NCI-H1092 (cell line): ENCODE data around the gene AFDN.

Experiments used
- DNase-seq: peaks from one replicate; lab custom pipeline; 2025; lab: John Stamatoyannopoulos, UW

Gene AFDN

DNA sequence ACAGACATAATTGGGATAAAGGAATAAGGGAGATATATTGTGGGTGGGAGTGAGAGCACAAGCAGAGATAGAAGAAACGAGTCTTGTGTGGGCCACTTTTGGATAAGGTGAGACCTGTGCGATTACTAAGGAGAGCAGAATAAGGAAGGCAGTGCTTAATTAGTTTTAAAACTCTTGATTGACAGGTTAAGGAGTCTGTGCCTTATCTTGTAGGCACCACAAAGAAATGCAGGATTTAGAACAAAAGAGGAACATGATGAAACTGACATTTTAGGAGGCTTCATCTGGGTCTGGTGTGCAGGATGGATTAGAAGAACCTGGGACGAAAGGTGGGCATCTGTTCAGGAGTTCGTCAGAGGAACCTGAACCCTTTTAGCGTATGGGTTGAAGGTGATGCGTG is 100.5 kb downstream of the AFDN start:
- no peak for DNase-seq

DNA sequence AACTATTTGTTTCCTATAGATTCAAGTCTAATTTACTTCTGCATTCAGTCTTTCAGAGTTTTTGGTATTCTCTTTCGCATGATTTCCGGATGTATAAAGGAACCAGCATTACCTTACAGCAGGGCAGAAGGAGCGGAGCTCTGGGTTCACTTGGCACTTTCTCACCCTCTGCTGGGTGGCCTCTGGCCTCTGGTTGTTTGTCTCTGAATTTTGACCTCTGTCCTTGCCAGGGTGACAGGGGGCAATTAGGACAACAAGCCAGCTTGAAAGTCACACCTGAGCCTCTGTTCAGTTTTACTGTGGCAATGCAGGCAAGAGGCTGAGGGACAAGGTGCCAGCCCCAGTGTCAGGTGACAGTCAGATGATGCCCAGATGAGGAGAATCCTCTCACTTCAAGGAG is 101.4 kb downstream of the AFDN start:
- no peak for DNase-seq

DNA sequence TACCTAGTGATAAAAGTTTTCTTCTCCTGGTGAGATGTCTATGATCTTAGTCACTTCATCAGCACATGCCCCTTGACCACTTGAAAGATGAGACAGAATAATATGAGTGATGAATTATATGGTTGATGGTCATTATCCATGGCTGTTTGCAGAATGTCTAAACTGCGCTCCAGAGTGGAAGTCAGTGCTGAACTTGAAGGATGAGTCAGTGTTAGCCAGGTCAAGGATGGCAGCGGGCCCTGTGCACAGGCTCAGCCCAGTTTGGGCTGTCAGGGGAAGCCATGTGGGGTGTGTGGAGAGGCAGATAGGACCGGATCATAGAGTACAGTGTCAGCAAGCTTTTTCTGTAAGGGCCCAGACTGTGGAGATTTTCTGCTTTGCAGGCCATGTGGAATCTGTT is 103.6 kb downstream of the AFDN start:
- DNase-seq, result no peak

DNA sequence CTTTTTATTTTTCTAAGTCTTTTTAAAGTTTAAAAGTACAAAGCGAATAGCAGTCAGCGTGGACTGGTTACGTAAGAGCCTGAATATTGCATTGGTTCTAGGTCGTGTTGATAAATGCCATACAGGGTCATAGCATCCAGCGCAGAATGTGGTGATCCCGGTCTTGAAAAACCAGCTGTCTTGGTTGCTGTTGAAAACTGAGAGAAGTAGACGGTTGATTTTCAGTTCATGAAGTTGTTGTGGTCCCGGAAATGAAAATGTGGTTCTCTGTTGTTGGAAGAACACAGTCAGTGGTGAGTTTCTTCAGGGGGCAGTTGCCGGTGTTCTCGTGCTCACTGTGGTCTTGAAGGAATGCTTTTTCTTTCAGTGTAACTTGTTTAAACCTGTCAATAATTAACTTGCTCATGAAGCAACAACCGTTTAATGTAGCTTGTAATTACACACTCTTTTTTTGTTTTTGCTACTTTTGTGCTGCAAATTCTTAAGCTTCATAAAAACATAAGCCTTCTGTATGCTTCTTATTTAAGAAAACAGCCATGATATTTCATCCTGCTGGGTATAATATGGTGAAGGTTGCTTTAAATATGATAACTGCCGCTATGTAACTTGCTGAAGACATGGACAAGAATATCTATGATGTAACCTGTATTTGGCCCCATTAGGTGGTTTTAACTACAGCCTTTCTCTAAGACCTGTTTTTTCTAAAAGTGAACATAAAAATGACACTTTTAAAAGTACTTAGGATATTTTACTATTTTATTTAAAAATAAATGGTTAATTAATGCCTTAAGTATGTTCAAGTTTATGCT is 106.0 kb downstream of the AFDN start:
- no peak for DNase-seq

DNA sequence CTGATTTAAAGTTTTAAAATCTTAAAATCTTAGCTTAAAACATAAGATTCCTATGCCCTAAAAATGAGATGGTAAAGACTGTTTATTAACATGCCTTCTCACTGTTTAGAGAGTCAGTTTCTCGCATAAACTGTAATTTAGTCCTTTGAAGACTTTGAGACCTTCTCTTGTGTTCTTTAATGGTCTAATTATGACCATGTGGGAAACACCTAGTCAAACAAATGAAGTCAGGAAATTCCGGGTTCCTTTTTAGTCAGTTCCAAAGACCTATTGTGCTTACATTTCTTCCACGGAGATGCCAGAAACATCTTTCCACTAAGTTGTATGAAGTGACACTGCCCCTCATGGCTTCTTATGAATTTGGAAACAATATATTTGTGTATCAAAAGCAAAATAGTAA is 106.6 kb downstream of the AFDN start:
- DNase-seq, result no peak

DNA sequence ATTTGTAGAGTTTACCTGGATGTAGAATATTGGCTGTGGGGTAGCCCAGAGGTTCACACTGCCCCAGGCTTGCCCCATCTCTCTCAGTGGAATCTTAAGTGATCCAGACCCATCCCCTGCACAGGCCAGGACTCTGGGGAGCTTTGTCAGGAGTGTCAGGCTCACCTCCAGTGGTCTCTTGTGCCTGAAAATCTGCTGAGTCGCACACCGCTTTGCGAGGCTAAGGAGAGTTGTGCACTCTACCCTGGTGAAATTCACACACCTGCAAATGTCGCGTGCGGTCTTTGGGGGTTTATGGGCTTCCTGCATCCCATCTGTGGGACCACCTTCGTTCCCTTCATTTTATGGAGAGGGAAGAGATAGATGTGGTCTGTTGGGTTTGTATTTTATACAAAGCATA is 107.1 kb downstream of the AFDN start:
- DNase-seq, result no peak

DNA sequence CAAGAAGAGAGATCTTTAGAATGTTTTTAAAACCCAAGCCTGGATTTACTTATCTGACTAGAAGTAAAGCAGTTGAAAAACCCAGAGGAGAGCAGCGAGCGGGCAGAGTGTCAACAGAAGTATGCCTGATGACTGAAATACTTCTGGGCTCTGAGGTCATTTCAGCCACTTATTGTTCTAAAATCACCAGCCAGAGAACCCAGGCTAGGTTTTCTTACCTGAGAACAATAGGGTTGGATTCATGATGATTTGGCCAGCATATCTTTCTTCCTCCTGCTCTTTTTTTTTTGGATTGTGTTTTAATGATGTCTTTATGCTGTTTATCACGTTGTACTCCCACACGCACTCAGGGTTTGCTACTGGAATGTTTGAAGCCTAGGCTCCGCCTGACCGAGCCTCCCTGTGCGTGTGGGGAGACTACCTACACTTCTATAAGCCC is 107.7 kb downstream of the AFDN start:
- no peak for DNase-seq

DNA sequence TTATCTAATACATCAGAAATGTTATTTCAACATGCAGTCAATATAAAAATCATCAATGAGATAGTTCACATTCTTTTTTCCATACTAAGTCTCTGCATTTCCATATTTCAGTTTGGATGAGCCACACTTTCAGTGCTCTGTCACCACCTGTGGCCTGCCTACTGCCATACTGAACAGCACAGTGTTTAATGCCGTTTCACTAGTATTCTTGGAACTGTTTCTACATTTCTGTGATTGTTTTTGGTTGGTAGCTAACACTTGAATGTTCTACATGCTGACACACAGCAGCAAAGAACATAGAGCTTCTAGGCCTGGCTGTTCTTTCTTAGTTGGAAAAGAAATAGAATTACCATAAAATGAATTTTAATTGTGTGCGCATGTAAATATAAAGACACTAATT is 109.3 kb downstream of the AFDN start:
- DNase-seq, result no peak

DNA sequence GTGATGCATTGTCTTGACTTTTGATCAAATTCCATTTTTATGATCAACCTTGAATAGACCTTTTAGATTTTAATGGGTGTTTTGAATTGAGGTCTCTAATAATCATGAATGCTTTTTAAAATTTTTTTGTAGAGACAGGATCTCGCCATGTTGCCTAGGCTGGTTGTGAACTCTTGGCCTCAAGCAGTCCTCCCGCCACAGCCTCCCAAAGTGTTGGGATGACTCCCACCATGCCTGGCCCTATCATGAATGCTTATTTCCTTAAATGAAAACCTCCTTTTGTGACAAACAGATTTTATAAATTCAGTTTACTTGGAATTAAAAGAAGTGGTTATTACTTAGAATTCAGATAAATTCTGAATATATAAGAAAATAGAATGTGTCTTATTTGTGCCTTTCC is 110.6 kb downstream of the AFDN start:
- DNase-seq, result no peak

DNA sequence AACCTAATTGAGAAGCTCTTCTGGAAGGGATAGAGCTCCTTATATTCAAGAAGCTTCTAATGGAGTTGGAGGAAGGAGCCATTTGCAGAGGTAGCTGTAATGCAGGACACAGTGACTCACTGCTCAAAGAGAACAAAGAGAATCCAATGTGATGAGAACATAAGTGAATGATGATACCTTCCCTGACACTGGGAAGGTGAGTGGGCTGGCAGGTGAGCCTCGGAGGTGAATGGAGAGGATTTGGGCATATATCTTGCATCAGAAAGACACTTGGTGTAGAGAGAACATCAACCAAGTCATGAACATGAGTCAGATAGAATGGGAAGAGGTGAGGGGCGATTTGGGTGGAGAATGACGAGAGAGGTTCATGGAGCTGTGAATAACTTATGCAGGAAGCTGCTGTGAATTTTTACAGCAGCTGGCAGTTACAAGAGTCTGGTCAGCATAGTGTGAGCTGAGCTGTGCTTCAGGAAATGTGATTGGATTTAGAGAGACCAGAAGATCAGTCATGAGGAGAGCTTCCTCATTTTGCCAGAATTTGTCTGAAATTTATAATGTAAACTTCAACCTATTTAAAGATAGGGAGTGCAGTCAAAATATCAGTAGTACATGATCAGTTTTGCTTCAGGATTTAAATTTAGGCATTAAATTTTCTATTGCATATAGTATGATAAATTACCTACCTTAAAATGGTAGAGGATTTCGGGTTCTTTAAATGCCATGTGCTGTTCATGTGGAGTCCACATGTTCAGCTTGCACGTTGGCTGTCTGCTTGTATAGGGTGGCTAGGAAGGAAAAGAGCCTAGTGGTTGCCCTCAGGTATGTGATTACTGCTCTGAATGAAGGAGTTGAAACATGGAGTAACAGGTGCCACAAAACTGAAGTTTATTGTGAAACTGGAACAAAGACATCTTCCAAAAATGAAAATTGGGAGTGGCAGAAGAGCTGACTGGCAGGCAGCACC is 111.5 kb downstream of the AFDN start:
- no peak for DNase-seq

DNA sequence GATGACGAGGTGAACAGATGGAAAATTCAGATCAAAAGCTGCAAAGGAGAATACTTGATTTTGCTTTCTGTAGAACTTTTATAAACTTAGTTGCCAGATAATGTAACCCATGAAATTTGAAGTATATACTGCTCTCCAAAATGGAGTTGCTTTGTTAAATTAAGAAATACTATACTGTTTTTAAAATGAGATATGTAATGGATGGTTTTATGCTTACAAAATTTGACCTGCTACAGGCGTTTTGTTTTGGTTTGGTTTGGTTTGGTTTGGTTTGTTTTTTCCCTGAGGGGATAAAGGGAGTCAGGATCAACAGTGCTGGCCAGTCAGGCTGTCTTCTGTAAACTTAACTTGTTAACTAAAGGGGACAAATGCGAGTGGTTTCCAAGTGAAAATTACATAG is 115.1 kb downstream of the AFDN start:
- DNase-seq, result no peak

DNA sequence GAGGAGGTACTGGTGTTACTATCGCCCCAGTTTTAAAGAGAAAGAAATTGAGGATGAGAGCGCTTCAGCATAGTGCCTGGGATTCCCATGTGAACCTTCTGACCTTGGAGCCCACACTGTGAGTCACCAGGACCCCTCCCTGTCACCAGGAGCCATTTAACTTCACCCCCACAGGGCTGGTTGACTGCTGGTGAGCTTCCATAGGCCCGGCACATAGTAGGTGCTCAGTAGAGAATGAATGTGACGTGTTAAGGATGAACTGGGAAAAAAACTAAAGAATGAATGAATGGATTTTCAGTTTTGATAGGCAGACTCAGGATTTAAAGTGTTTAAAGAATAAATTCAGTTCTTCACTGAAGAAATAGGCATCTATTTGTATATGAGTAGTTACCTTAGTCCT is 117.4 kb downstream of the AFDN start:
- no peak for DNase-seq

DNA sequence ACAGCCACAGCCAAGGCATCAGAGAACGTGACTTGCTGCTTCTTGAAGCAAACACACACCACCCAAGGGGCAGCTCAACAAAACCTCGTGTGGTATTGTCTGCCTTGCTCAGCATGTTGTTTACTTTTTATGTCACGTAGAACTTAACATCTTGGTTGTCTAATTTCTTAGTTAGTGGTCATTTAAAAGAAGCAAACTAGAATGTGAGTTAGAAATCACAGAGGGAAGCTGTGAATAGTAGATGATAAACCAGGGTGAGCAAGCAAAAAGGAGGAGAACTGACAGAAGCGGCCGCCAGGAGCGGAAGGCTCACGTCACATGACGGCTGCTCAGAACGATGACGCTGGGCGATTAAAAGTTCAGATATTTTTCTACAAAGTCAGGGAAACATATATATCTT is 119.3 kb downstream of the AFDN start:
- DNase-seq, result no peak

DNA sequence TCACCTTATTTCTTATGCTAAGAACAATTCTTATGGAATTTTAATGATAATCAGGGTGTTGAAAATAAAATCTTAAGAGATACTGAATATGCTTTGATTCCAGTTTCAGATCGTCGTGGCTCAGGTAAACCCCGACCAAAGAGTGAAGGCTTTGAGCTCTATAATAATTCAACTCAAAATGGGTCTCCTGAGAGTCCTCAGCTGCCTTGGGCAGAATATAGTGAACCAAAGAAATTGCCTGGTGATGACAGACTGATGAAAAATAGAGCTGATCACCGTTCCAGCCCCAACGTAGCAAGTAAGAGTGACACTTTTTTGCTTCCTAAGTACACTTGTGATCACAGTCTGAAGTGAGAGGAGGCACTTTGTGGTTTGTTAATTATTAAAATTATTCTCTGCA is 119.9 kb downstream of the AFDN start:
- no peak for DNase-seq

DNA sequence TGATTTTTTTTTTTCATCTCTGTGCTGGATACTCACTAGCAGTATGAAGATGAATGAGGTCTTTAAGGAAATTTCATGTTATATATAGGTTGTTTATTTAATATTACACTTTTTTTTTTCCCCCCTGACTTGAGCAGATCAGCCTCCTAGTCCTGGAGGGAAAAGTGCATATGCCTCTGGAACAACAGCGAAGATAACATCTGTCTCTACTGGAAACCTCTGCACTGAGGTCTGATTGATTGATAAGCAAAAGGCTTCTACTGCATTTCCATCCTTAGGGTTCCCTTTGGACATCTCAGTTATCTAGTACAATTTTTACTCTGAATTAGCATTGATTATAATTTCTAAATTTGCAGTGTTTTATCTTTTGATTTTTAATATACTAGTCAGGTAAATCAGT is 121.0 kb downstream of the AFDN start:
- DNase-seq, result no peak

DNA sequence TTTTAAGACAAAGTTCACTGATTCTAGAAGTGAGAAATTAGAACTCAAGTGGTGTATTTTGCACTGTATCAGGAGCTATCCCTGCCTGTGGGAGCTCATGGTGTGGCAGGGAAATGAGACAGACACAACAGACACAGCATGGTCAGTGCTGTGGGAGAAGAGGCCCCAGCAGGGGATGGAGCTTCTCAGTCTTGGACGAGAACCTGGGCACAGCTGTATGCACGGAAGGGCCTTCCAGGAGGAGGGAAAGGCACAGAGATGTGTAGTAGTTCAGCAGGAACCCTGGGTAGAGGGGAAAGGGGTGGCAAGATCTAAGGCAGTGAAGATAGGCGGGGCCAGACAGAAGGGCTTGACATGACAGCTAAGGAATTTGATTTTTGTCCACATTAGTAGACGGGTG is 122.0 kb downstream of the AFDN start:
- no peak for DNase-seq

DNA sequence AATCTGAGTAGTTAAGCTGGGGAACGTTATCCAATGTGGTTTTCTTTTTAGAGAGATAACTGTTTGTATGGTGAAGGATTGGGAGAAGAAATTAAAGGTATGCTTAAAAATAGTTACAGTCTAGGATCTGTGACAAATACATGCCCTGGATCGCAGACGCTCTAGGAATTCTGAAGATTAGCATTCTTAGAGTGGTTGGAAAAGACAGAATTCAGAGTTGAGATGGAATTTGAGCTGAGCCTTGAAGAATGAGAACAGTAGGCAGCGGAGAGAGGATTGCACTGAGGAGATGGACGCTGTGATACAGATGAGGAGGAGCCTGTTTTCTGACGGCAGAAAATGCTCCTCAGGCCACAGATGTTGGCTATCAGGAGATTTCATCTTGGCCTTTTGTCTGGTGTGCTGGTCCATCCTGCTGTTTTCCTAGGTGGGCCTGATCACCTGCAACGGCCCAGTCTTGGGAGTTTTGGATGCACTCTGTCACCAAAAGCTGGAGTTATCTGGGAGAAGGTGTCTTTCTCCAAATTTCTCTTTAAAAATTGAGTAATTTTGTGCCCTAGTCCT is 122.5 kb downstream of the AFDN start:
- no peak for DNase-seq

DNA sequence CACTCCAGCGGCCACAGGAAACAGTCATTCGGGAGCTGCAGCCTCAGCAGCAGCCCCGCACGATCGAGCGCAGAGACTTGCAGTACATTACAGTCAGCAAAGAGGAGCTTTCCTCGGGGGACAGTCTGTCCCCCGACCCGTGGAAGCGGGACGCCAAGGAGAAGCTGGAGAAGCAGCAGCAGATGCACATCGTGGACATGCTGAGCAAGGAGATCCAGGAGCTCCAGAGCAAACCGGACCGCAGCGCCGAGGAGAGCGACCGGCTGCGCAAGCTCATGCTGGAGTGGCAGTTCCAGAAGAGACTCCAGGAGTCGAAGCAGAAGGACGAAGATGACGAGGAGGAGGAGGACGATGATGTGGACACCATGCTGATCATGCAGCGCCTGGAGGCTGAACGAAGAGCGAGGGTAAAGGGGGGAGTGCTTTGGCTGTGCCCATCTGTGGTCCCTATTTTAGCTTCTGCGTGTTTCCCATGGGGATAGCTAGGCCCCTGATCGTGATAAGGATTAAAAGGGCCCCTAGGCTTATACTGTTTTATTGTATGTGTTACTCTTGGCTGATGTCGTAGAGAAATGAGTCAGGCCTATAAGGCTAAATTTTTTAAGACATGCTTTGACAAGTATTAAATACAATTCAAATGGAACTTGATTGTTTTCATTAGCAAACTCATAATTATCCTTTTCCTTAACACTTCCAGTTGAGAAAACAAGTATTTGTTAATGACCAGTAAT is 125.2 kb downstream of the AFDN start:
- DNase-seq, result no peak

DNA sequence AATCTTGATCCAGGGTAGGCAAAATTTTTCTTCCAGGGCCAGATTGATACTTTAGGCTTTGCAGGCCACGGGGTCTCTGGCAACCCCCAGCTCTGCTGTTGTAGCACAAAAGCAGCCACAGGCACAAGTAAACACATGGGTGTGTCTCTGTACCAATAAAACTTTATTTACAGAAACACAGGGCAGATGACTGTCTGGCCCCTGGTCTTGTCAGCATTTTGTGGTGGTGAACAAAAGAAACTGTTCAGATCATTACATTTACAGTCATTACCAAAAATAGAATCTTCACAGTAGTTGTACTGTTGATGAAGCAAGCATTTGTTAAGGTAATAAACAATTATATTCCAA is 125.8 kb downstream of the AFDN start:
- DNase-seq, result no peak

DNA sequence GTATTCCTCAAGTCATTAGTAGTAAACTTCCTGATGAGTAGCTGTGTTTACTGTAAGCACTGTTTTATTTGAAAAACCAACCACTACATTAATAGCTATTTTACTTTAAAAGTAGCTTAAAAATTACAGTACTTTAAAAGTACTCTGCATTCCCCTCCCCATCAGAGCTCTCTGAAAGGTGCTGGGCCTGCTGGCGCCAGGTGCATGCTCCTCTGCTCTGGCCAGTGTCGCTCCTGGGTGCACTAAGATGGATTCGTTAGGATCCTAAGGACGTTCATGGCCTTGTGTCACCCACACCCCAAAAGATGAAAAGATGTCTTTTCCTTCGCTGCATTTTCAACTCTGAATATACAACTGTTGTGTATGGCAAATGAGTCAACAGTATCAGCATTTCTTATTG is 126.8 kb downstream of the AFDN start:
- no peak for DNase-seq

DNA sequence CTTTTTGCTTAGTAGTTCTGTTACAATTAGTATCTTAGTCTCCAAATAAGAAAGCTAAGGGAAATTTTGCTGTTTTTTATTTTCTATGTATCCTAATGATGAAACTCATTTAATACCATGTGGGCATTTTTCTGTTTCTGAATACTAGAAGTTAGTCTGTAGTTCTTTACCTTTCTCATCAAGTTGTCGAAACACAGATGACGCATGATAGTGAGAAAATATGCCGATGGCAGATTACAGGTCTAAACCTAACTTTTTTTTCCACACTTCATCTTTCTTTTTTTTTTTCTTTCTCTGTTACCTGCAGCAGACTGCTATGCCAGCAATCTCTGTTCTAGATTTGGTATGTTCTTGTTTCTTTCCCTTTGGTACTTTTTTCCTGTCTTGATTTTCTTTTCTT is 127.4 kb downstream of the AFDN start:
- no peak for DNase-seq

DNA sequence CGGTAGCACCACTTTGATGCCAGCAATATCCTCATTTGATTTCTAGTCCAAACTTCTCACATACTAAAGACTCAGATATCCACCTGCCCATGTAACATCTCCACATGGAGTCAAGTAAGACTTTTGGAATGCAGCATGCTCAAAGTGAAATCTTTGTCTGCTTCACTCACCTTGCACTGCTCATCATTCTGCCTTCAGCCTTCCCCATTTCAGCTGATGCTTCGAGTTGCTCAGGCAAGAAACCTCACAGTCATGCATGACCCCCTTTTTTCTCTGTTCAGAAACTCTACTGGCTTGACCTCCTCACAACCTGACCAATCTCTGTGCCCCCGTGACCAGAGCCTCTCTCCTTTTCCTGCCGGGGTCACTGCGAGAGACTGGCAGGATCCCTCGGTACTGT is 129.8 kb downstream of the AFDN start:
- DNase-seq, result no peak
